NCI-H128 (cell line): ENCODE data around the gene COX20.

Experiments
- DNase-seq: peaks from one replicate; lab custom pipeline; 2025; ENCODE audit not compliant: unreplicated experiment; lab: John Stamatoyannopoulos, UW

COX20 gene

DNA sequence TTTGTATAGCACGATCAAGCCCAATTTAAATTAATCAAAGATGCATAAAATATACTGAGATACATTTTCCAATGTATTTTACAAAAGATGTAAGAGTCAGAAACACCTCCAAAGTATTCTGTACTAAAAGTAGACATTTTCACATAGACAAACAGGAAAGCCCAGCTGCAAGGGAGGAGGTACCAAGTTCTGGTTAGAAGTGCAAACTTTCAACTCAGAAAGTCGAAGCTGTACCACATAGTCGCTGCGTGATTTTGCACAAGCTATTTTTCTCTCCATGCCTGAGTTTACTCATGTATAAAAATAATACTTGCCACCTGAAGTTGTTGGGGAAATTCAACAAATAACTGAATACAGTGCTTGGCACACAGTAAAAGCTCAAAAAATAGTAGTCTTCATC lies 34.5 kb downstream of the COX20 start:
- no peak for DNase-seq

DNA sequence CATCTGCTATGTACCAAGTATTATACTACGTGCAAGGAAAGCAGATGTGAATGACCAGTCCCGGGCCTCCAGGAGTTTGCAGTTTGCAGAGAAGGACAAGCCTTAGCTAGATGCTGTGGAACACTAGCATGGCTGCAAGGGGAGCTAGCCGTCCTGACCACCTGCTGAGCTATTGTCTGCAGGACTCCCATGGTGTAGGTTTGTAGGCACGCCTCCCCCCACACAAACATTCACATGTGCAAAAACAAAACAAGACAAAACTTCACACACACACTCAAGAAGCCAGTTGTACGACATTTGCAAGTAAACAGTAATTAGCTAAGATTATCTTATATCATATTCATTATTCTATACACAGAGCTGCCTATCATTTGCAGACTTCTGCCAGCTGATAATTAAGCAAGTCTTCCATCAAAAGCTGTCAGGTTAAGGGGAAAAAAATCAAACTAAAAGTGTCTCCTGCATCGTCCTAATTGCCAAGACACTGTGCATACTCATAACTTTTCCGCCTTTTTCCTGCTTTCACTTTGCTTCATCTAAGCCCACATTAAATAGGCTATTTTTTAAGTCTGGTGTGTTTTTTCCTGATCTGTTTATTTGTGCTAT lies 39.6 kb downstream of the COX20 start:
- no peak for DNase-seq

DNA sequence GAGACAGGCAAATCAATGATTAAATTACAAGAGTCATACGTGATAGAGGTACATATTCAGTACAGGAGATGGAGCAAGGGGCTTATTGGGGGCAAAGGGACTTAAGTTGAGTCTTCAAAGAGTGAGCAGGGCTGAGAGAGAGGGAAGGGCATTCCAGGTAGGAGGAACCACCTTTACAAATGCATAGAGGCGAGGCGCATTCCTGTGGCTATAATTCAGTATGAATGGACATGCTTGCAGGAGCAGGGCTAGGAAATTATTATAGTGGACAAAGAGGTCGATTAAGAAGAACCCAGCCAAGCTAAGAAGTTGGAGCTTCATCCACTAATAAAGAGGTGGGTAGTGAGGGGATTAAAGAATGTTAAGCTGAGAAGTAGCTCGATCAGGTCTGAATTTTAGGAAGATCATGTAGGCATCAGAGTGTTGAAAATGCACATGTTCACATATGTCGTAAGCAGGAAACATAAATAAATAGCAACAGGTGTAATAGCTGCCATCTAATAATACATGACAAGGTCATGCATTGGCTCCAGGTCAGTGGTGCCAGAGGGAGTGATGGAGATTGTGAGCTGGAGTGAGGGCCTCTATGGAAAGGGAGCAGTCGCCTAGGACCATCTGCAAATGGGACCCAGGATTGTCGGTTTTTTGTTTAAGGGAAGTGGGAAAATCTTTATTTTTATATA lies 40.9 kb downstream of the COX20 start:
- DNase-seq: no peak

DNA sequence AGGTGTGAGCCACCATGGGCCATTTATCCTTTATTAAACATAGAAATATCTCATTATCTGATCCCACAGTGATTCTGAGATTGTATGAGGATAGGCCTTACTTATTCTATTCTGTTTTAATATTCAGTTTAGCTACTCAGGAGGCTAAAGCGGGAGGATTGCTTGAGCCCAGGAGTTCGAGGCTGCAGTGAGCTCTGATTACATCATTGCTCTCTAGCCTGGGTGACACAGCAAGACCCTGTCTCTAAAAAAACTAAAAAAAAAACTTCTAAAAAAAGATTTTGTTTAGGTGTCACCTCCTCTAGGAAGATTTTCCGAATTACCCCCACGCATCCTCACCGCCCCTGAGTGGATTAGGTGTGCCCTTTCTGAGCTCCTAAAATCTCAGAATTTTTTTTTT lies 43.2 kb downstream of the COX20 start:
- no peak for DNase-seq

DNA sequence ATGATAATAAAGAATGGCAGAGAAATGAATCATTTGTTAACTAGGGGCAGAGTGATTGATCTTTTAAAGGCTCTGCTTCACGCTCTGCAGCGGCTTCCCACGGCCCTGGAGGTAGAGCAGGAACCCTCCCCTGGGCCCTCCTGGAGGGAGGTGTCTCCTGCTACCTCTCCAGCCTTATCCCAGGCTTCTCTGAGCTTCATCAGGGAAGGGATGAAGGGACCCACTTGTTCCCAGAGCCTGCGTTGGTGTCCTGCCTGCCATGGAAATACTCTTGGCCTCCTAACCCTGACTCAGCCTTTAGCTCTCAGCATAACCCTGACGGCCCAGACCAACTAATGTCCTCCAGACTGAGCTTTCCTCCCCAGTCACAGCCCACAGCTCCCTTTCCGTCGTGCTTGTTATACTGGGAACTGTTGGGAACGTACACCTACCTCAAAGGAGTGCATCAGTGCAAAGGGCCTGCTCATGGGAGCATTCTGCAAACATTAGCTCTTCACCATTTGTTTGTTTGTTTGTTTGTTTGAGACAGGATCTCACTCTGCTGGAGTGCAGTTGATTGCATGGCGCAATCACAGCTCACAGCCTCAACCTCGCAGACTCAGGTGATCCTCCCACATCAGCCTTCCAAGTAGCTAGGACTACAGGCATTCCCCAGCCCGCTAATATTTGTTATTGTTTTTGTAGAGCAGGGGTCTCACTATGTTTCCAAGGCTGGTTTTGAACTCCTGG lies 46.3 kb downstream of the COX20 start:
- no peak for DNase-seq

DNA sequence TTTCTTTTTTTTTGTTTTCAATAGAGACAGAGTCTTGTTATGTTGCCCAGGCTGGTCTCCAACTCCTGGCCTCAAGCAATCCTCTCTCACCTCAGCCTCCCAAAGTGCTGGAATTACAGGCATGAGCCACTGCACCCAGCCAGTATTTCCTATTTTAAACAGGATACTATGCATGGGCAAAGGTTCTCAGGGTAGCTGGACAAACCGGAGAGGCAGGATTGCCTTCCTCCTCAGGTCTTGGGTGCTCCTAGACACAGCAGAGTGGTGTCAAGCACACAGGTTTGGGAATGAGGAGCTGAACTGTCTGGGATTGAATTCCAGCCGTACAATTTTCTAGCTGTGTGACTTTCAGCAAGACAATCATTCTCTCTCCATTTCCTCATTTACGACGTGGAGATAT lies 51.8 kb downstream of the COX20 start:
- DNase-seq: no peak

GRCh38 chr1:244893836-244894235 lies 58.4 kb downstream of the COX20 start:
- DNase-seq: no peak
